Motor neuron (in vitro differentiated cells): ENCODE measurements around the gene DPF3. TPM values are rescaled to one million over a fixed set of nuclear protein-coding genes. Genes with fewer than 3 reads are reported as not detected.

ENCODE experiments used
- ATAC-seq, 8 experiments: fragments of 200-7000 bp; cut with Tn5 transposase; replicated peaks in 6 of 8; 2 replicates each; pipeline ENCODE4 v1.8.0; 2021; ENCODE audit warnings: mild to moderate bottlenecking in 8 of 8, moderate library complexity in 8 of 8
- H3K27ac ChIP-seq, 2 donors: fragments of 250-450 bp; sonication (Bioruptor Pico); 2 replicates each; pipeline ENCODE4 v1.9.0; 2021; ENCODE audit warnings: antibody characterized with exemption in 2 of 2, mild to moderate bottlenecking in 2 of 2, moderate library complexity in 1 of 2
- H3K4me1 ChIP-seq, 2 donors: fragments of 250-450 bp; sonication (Bioruptor Pico); replicated peaks in 1 of 2; 2 replicates each; pipeline ENCODE4 v1.6.1; 2021; ENCODE audit warnings: antibody characterized with exemption in 2 of 2, mild to moderate bottlenecking in 2 of 2, moderate library complexity in 1 of 2
- H3K4me3 ChIP-seq, 5 donors: fragments of 250-450 bp; sonication (Bioruptor Pico); 2 replicates each; pipeline ENCODE4 v1.9.0; 2021; ENCODE audit warnings: antibody characterized with exemption in 5 of 5, mild to moderate bottlenecking in 5 of 5, moderate library complexity in 4 of 5
- WGBS, 10 experiments: fragments of 450-650 bp; shearing (Covaris generic); methylation state at CpG; one replicate each; pipeline ENCODE4 v1.0.0; 2022; 5-methylcytosine and 5-hydroxymethylcytosine counted together
- in situ Hi-C, 9 experiments: fragments of 400-800 bp; cut with MboI; loops; one replicate each; pipeline ENCODE4 v1.15.0; 2021; ENCODE audit warnings: low sequenced_read_pairs in 9 of 9, low pct_unique_long_range_greater_than_20kb in 2 of 9; ENCODE audit not compliant: unreplicated experiment in 9 of 9
- total RNA-seq, 8 experiments: library from RNA; unstranded; fragments of 300-600 nt; gene quantifications; 2 replicates each; pipeline versions ENCODE4 v1.2.3 to v1.2.4, GENCODE V29; 2022

The DPF3 gene
- total RNA-seq, 8 experiments from 2014 or later = 5.0 to 10.8 (median 8.6) TPM

DNA sequence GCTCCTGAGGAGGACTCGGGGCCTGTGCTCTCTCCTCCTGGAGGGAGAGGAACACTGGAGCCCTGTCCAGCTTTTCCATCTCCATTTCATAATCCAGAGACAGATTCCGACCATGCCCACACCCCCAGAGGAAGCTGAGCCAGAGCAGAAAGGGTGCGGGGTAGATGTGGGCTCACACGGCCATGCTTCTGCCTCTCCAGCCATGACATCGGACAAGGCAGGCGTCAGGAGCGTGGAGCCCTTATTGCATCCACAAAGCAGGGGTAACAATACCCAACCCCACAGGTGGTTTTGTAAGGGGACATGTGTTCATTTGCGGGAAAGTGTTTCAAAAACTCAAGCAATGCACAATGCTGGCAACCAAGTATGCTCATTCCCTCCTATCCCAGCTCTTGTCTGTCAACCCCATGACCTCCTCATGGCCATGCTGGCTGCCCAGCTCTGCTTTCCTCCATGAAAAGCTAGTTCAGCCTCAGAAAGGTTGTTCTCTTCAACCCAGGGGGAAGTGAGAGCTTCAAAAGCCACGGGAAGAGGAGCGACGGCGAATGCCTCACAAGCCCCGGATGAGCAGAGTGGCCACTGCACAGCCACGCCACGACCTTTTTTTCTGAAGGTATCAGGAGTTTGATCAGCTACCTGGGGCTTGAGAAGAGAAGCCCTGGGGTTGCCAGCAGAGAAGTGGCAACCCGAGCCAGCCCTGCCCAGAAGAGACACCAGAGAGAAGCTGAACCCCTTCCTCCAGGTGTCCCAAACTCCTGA, 161.7 kb downstream of the DPF3 start:
- H3K27ac ChIP-seq = no peak overlapping the region
- peaks cover under 1 to 11% of the 10 kb centered on the region in 2 donors for H3K4me1 ChIP-seq
- no peak overlapping the region for H3K4me3 ChIP-seq
- 28 to 100% (median 79%) methylated on average over 1 to 9 of the region's 16 CpGs; no CpG with 5 or more reads in 1 of the 10 experiments for WGBS, 10 experiments
- no peak for ATAC-seq
- in situ Hi-C loops = no loop called here

DNA sequence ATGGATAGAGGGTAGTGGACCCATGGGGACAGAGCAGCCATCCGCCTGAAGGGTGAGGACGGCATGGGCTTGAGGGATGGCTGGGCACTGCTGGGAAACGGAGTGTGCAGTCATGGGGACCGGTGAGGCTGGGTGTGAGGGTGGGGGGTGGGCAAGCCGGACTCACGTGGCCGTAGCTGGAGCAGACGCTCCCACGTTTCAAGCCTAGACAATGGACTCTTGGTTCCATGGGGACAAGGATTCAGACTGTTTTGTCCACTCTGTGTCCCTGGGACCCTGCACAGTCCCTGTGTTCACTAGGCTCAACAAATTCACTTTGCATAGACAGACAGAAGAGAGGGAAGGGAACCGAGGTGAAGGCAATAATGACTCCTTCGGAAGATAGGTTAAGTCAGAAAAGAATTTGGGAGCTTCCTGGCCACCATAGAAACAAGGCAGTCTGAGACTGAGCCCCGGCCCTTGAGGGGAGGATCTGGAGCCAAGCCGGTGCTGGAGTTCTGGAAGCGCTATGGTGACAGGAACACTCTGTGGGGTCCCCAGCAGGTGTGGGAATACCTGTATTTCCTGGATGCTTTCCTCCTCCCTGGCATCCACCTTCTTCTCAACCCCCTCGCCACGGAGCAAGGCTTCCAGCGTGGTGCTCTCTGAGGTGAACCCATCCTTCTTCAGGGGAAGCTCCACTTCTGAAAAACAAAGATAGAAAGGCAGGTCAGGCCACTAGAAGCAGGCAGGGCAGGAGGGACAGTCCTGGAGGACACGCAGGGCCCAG, 162.5 kb downstream of the DPF3 start:
- 45 to 100% (median 92%) methylated on average over 1 to 7 of the region's 18 CpGs; no CpG with 5 or more reads in 2 of the 10 experiments for WGBS, 10 experiments
- ATAC-seq = no peak
- peaks cover 0 to 3% of the 10 kb centered on the region in 2 donors for H3K4me1 ChIP-seq
- in situ Hi-C loops = no loop called here
- no peak overlapping the region for H3K4me3 ChIP-seq
- H3K27ac ChIP-seq = no peak overlapping the region

DNA sequence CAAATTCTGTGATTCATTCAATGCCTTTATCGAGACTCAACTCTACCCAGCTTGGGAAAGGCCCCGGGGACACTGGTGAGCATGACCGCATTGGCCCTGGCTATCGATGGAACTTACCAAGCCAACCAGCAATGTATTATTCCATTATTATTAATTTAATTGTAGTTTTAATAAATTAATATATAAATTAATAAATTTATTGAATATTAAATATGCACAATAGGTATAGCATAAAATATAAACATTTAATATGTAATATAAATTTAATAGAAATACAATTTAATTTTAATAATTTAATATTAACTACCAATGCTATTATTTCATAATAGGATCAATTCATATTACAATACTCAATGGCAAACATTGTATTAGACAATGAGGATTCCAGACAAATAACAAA, 163.4 kb downstream of the DPF3 start:
- Histone ChIP-seq H3K27ac (no peak overlapping the region), H3K4me3 (no peak overlapping the region), H3K4me1 (no peaks in the 10 kb centered on the region)
- WGBS, 10 experiments = 73 to 100% (median 98%) methylated on average over 3 to 4 of the region's 4 CpGs; no CpG with 5 or more reads in 1 of the 10 experiments
- in situ Hi-C loops = no loop called here
- no peak for ATAC-seq

DNA sequence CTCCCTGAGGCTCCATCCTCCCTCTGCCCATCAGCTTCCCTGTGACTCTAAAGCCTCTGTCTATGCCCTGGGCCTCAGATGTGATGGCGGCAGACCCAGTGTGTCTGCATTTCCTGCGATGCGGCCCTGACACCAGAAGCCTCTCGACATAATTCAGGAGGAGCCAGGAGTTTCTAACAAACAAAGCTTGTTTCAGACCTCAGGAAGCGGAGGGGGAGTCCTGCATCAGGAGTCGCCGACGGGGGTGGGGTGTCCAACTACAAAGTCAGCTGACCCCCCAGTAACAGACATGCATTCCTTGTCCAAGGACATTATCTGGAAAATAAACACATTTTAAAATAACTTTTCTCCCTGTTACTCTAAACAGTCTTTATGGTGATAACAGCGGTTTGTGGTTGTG, 167.5 kb downstream of the DPF3 start:
- 51 to 100% (median 67%) methylated on average over 1 to 6 of the region's 9 CpGs; no CpG with 5 or more reads in 2 of the 10 experiments for WGBS, 10 experiments
- in situ Hi-C loops = no loop called here
- no peak for ATAC-seq
- Histone ChIP-seq H3K27ac (no peak overlapping the region), H3K4me3 (no peak overlapping the region), H3K4me1 (no peaks in the 10 kb centered on the region)

DNA sequence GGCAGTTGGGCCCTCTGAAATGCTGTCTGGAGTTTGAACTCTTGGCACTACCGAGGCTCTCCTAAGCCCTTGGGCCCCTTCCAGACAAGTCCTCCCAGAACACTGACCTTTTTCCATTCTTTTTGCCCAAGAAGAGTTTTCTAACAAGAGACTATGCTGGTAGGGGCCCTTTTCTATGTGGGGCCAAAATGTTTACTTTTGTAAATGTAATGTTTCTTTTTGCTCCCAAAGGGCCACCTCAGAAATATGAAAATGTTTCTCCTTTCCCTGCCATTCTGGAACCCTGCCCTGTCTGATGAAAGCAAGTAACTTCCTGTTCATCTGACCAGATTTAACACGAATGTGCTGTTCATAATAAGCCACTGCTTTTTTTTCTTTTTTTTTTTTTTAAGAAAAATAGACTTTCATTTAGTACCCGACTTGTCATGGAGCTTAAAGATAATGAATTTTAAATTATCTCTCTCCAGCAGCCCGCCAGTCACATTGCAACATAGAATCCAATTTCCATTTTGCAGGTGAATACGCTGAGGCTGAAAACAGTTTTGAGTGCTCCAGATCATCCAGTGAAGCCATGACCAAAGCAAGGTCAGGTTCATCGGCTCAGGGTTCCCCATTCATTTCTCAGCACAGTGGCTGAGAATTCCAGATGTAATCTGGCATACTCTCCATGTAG, 169.9 kb downstream of the DPF3 start:
- H3K27ac ChIP-seq = no peak overlapping the region
- WGBS, 10 experiments = 56 to 83% (median 71%) methylated on average over 1 to 6 of the region's 6 CpGs
- no peaks in the 10 kb centered on the region for H3K4me1 ChIP-seq
- no peak for ATAC-seq
- in situ Hi-C loops = no loop called here
- no peak overlapping the region for H3K4me3 ChIP-seq

DNA sequence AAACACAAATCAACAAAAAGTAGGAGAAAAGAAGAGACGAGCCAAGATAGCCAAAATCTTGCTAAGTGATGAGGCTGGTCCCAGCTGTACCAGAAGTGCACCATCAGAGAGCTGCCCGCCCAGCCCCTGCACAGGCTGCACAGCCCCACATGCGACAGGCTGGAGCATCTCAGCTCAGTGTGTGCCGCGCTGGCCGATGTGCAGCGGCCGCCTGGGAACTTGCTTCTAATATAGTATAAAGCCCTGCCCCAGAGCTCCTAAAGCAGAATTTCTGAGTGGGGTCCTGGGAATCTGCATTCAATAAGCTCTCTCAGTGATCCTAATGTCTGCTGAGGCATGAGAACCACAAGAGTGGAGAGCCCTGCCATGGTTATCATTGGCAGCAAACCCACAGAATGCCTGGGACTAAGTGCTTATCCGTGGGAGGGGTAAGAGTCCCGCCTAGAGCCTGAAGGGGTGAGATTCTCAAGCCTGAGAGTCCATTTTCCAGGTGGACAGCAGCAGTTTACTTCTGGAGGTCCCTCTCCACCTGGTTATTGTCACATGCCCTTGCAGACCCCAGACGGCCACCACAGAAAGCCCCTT, 171.6 kb downstream of the DPF3 start:
- no peak overlapping the region for H3K4me3 ChIP-seq
- H3K4me1 ChIP-seq = no peaks in the 10 kb centered on the region
- ATAC-seq = no peak
- in situ Hi-C loops = no loop called here
- WGBS, 10 experiments = 58 to 100% (median 78%) methylated on average over 1 to 8 of the region's 11 CpGs; no CpG with 5 or more reads in 1 of the 10 experiments
- H3K27ac ChIP-seq = no peak overlapping the region

DNA sequence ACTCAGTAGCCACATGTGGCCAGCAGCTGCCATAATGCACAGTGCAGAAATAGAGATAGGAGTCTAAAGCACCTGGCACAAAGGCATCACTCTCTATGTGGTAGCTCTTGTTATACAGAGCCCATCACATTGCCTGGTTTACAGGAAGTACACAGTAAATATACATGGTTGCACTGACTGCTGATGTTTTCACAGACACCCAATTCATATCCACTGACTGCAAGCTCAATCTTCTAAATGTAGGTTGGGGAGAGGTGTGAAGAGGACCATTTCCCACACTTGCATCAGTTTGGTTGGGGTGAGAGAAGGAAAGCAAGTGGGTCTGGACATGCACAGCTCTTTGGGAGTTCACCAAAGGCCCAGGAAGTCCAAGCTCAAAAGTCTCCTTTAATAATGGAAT, 172.8 kb downstream of the DPF3 start:
- H3K4me1 ChIP-seq = peaks cover 8 to 9% of the 10 kb centered on the region in 2 donors
- in situ Hi-C loops = no loop called here
- no peak overlapping the region for H3K27ac ChIP-seq
- ATAC-seq = no peak
- H3K4me3 ChIP-seq = no peak overlapping the region

DNA sequence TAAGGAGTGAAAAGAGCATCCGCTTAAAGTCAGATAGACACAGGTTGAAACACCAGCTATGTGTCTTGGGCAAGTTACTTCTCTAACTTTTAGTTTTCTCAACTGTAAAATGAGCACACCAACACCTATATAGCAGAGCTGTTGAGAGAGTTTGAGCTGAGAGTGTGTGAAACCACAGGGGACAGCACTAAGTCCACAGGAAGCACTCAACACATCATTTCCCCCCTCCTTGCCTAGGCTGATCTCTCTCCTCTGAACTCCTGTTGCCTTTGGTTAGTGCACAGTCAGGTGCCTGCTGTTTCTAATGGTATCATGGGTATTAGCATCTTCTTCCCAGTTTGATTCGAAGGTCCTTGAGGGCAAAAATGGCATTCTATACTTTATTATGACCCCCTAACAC, 176.7 kb downstream of the DPF3 start:
- Histone ChIP-seq H3K27ac (no peak overlapping the region), H3K4me1 (peaks cover 20% of the 10 kb centered on the region in 2 donors), H3K4me3 (no peak overlapping the region)
- no peak for ATAC-seq
- in situ Hi-C loops = no loop called here
- WGBS, 10 experiments = 57 to 92% (median 80%) methylated on average over 1 to 2 of the region's 2 CpGs; no CpG with 5 or more reads in 4 of the 10 experiments

DNA sequence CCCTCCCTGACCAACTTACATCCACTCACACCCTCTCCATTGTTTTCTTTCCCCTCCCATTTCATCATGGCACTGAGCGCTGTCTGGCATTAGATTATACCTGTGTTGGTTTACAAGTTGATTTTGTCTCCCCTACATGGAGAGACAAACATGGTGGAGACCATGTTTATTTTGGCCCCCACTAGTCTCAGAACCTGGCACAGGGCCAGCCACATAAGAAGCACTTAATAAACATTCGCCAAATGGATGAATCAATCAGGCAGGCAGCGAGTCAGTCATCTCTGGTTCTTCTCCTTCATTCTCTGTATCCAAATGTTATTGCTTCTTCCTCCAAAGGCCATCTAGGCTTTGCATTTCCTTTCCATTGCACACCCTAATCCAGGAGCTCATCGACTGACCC, 177.4 kb downstream of the DPF3 start:
- no peak for ATAC-seq
- no peak overlapping the region for H3K4me3 ChIP-seq
- WGBS, 10 experiments = 80 to 100% (median 93%) methylated on average over 1 to 3 of the region's 4 CpGs; no CpG with 5 or more reads in 3 of the 10 experiments
- peaks cover 27 to 28% of the 10 kb centered on the region in 2 donors for H3K4me1 ChIP-seq
- H3K27ac ChIP-seq = peak overlapping the region in 1 of 2 donors; percentile 54
- in situ Hi-C loops = no loop called here

DNA sequence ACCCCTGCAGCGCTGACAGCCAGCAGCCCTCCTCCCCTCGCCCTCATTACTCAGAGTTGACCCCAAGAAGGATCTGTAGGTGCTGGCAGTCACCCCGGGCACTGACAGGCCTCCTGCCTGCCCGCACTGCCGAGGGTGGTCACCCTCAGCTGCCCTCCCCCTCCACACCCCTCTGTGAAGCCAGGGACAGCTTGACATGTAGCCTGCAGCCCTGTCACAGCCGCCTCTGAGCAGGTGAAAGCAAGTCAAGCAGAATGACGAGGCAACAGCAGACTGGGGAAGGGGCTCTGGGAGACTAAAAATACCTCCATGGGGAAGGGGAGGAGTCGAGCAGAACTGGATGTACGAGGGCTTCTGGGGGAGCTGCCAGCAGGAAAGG, 178.1 kb downstream of the DPF3 start:
- Histone ChIP-seq H3K4me3 (no peak overlapping the region), H3K4me1 (peaks cover 33 to 34% of the 10 kb centered on the region in 2 donors), H3K27ac (peak overlapping the region; percentile 5 to 54)
- in situ Hi-C loops = no loop called here
- ATAC-seq = peak in 5 of 8 experiments; percentile 81 to 93 (median 91)
- WGBS, 10 experiments = no CpG with 5 or more reads among the region's 9 CpGs

DNA sequence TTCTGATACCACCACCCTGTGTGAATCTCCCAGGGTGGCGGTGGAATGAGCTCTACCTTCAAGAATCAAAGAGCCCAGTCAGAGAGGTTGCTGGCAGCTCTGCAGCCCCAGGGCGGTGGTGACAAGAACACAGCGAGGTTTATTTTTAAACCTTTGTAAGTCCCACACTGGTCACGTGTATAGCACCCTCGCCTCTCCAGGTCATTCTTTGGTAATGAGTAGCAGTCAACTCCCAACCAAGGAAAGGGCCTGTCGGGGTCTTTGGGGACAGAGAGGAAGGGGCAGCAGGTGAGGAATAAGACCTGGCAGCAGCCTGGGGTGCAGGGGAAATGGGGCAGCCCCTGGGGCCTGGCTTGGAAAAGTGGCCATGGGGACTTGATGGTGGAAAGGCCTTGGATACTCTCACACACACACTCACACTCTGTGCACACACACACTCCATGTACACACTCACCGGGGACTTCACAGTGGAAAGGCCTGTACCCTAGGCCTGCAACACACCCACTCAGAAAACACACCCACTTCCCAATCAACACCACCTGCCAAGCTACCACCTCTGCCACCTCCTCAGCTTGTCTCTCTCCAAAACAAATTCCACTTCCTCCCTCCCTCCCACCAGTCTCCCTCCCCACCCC, 178.6 kb downstream of the DPF3 start:
- H3K4me1 ChIP-seq = peaks cover 37% of the 10 kb centered on the region in 2 donors
- ATAC-seq = peak in 5 of 8 experiments; percentile 34 to 61 (median 54)
- no peak overlapping the region for H3K4me3 ChIP-seq
- WGBS, 10 experiments = 80 to 100% methylated on average over 1 of the region's 7 CpGs; no CpG with 5 or more reads in 8 of the 10 experiments
- peak overlapping the region in 1 of 2 donors; percentile 29 for H3K27ac ChIP-seq
- in situ Hi-C loops = no loop called here

DNA sequence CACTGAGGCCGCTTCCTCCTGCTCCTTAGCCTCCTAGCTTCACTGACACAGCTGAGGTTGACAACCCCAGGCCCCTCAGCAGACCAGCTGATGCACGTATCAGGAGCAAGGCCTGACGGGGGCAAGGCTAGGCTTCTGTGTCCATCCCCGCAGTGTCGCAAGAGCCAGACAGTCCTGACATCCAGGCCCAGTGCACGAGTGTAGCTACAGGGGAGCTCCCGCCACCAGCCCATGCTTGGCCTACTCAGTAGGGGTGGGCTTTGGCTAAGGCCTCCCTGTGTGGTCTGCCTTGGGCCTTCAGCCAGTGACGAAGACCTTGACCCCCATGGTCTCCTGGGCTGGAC, 179.1 kb downstream of the DPF3 start:
- in situ Hi-C loops = no loop called here
- 80 to 100% (median 93%) methylated on average over 1 to 7 of the region's 8 CpGs; no CpG with 5 or more reads in 6 of the 10 experiments for WGBS, 10 experiments
- ATAC-seq = peak in 4 of 8 experiments; percentile 3 to 23 (median 7)

More for the DNA sequence above, 179.1 kb downstream of the DPF3 start:
- Histone ChIP-seq H3K27ac (peak overlapping the region in 1 of 2 donors; percentile 29), H3K4me1 (peaks cover 40 to 41% of the 10 kb centered on the region in 2 donors), H3K4me3 (no peak overlapping the region)
